ENCODE results near the gene FAM83B.
"Not testable (repeated sequence)": the region's sequence is repeated elsewhere in the genome, so short reads cannot be mapped to it uniquely, and the experiment has no call there.

The FAM83B gene

DNA sequence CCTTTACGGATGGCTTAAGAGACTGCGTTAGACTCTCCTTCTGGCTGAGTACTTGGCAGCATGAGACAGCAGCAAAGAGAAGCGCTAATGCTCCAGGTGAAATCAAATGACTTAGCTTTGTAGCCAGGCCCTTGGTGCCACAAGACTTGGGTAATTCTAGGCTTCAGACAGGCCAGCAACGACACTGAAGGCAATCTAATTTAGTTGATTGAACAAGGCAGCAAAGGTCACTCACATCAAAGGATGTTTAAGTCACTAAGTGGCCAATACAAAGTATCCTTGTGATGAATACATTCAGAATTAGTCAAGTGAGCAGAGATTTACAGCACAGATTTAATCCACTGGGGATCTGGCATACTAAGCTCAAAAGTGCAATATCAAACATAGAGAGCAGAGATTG lies 113.2 kb downstream of the FAM83B start:
- Histone ChIP-seq H3K27ac (ENCODE audit: insufficient read depth, low read length, poor library complexity, severe bottlenecking) (no peak overlapping the region), H3K36me3 (ENCODE audit: control insufficient read depth, insufficient read depth, low read length) (no peaks in the 10 kb centered on the region), H3K27me3 (replicated peaks; ENCODE audit: control insufficient read depth, insufficient read depth, low read length, poor library complexity, severe bottlenecking) (no peaks in the 10 kb centered on the region), H3K4me3 (ENCODE audit: insufficient read depth, low read depth, low read length, poor library complexity, severe bottlenecking) (no peak overlapping the region), H3K9me3 (ENCODE audit: control insufficient read depth, low read length) (no peaks in the 10 kb centered on the region), H3K4me1 (ENCODE audit: control insufficient read depth, insufficient read depth, low read length, poor library complexity, severe bottlenecking) (no peaks in the 10 kb centered on the region)
- no peak for DNase-seq

DNA sequence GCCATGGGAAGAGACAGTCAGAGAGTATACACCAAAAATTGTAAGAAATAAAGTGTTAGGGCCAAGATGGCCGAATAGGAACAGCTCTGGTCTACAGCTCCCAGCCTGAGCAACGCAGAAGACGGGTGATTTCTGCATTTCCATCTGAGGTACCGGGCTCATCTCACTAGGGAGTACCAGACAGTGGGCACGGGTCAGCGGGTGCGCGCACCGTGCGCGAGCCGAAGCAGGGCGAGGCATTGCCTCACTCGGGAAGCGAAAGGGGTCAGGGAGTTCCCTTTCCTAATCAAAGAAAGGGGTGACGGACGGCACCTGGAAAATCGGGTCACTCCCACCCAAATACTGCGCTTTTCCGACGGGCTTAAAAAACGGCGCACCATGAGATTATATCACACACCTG lies 114.8 kb downstream of the FAM83B start:
- not testable (repeated sequence) for H3K4me3 ChIP-seq (ENCODE audit: insufficient read depth, low read depth, low read length, poor library complexity, severe bottlenecking); H3K27ac ChIP-seq (ENCODE audit: insufficient read depth, low read length, poor library complexity, severe bottlenecking); H3K36me3 ChIP-seq (ENCODE audit: control insufficient read depth, insufficient read depth, low read length); H3K27me3 ChIP-seq (replicated peaks; ENCODE audit: control insufficient read depth, insufficient read depth, low read length, poor library complexity, severe bottlenecking); H3K9me3 ChIP-seq (ENCODE audit: control insufficient read depth, low read length); H3K4me1 ChIP-seq (ENCODE audit: control insufficient read depth, insufficient read depth, low read length, poor library complexity, severe bottlenecking); DNase-seq

DNA sequence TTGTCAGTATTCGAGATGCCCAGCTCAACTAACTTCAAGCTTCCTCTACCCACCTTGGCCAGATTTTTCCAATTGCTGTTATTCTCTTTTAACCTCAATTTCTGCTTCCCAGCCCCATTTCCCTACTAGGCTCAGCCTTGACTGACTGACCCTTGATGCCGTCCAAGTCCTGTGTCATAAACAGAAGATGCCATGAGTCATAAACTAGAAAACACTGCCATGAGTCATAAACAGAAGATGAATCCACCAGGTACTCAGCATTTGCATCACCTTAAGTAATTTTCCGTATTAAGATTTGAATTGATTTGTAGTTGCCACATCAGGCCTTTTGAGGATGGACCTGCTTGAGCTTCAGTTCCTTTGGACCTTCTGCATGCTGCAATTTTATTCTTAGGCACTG lies 123.8 kb downstream of the FAM83B start:
- H3K4me1 ChIP-seq (ENCODE audit: control insufficient read depth, insufficient read depth, low read length, poor library complexity, severe bottlenecking), result no peaks in the 10 kb centered on the region
- H3K9me3 ChIP-seq (ENCODE audit: control insufficient read depth, low read length), result no peaks in the 10 kb centered on the region
- H3K36me3 ChIP-seq (ENCODE audit: control insufficient read depth, insufficient read depth, low read length), result no peaks in the 10 kb centered on the region
- H3K4me3 ChIP-seq (ENCODE audit: insufficient read depth, low read depth, low read length, poor library complexity, severe bottlenecking), result no peak overlapping the region
- H3K27me3 ChIP-seq (replicated peaks; ENCODE audit: control insufficient read depth, insufficient read depth, low read length, poor library complexity, severe bottlenecking), result no peaks in the 10 kb centered on the region
- no peak overlapping the region for H3K27ac ChIP-seq (ENCODE audit: insufficient read depth, low read length, poor library complexity, severe bottlenecking)
- no peak for DNase-seq

DNA sequence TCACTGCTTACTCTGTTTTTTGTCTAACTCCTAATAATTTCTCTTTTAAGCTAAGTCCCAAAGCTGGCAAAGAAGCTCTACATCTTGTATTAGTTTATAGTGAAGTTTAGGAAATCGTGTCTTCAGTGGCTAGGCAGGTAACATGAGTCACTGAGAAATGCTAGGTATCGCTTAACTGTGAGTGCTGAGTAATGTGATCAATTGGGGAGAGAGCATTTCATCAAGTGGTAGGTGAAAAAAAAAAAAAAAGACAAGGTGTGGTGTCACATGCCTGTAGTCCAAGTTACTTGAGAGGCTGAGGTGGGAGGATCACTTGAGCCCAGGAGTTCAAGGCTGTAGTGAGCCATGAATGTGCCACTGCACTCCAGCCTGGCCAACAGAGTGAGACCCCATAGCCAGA lies 125.3 kb downstream of the FAM83B start:
- Histone ChIP-seq H3K27ac (ENCODE audit: insufficient read depth, low read length, poor library complexity, severe bottlenecking) (no peak overlapping the region), H3K4me1 (ENCODE audit: control insufficient read depth, insufficient read depth, low read length, poor library complexity, severe bottlenecking) (no peaks in the 10 kb centered on the region), H3K4me3 (ENCODE audit: insufficient read depth, low read depth, low read length, poor library complexity, severe bottlenecking) (no peak overlapping the region), H3K9me3 (ENCODE audit: control insufficient read depth, low read length) (no peaks in the 10 kb centered on the region), H3K27me3 (replicated peaks; ENCODE audit: control insufficient read depth, insufficient read depth, low read length, poor library complexity, severe bottlenecking) (no peaks in the 10 kb centered on the region), H3K36me3 (ENCODE audit: control insufficient read depth, insufficient read depth, low read length) (no peaks in the 10 kb centered on the region)
- no peak for DNase-seq

DNA sequence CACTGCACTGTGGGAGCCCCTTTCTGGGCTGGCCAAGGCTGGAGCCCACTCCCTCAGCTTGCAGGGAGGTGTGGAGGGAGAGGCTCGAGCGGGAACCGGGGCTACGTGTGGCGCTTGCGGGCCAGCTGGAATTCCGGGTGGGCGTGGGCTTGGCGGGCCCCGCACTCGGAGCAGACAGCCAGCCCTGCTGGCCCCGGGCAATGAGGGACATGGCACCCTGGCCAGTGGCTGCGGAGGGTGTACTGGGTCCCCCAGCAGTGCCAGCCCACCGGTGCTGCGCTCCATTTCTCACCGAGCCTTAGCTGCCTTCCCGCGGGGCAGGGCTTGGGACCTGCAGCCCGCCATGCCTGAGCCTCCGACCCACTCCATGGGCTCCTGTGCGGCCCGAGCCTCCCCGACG lies 132.6 kb downstream of the FAM83B start:
- H3K4me3 ChIP-seq (ENCODE audit: insufficient read depth, low read depth, low read length, poor library complexity, severe bottlenecking); H3K36me3 ChIP-seq (ENCODE audit: control insufficient read depth, insufficient read depth, low read length); H3K27me3 ChIP-seq (replicated peaks; ENCODE audit: control insufficient read depth, insufficient read depth, low read length, poor library complexity, severe bottlenecking); DNase-seq; H3K4me1 ChIP-seq (ENCODE audit: control insufficient read depth, insufficient read depth, low read length, poor library complexity, severe bottlenecking); H3K27ac ChIP-seq (ENCODE audit: insufficient read depth, low read length, poor library complexity, severe bottlenecking); H3K9me3 ChIP-seq (ENCODE audit: control insufficient read depth, low read length): not testable (repeated sequence)

DNA sequence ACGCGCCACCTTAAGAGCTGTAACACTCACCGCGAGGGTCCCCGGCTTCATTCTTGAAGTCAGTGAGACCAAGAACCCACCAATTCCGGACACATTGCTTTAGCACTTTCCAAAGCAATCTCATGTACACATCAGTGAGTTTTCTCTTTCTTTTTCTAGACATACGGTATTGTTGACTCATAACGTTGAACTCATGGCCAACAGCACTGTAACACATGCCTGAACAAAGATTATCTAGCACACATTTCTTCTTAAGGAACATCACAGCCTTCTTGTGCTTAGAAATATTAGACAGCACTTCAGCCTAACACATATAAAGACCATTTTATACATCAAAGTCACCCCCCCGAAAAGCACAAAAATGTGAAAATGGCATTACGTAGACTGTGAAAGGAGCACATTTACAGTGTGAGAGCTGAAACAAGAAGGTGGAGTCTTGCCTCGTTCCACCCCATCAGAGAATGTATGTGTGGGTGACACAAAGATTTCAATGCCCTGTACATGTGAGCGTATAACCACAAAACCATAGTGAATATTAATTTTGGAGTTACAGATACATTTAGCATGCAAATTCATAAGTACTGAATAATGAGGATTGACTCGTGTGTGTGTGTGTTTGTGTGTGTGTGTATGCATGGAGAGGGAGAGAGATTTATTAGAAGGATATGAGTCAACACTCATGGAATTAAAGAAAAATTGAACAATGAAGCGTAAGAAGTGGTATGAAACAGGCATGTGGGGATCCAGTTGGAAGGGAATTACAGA lies 134.1 kb downstream of the FAM83B start:
- Histone ChIP-seq H3K27ac (ENCODE audit: insufficient read depth, low read length, poor library complexity, severe bottlenecking) (no peak overlapping the region), H3K36me3 (ENCODE audit: control insufficient read depth, insufficient read depth, low read length) (no peaks in the 10 kb centered on the region), H3K27me3 (replicated peaks; ENCODE audit: control insufficient read depth, insufficient read depth, low read length, poor library complexity, severe bottlenecking) (no peaks in the 10 kb centered on the region), H3K4me1 (ENCODE audit: control insufficient read depth, insufficient read depth, low read length, poor library complexity, severe bottlenecking) (no peaks in the 10 kb centered on the region), H3K4me3 (ENCODE audit: insufficient read depth, low read depth, low read length, poor library complexity, severe bottlenecking) (no peak overlapping the region), H3K9me3 (ENCODE audit: control insufficient read depth, low read length) (no peaks in the 10 kb centered on the region)
- no peak for DNase-seq

DNA sequence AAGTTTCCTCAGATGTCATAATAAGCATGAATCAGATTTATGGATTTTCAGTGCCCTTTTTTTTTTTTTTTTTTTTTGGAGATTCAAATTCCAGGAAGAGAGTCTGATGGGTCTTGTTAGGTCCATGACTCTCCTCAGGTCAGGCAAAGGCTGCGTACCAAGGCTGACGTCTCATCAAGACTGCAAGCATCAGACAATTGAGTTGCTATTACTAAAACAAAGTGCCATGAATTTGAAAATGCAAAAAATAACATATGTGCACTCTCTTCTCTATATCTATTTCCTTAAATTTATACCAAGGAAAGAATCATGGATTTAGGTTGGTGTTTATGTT lies 134.7 kb downstream of the FAM83B start:
- H3K27me3 ChIP-seq (replicated peaks; ENCODE audit: control insufficient read depth, insufficient read depth, low read length, poor library complexity, severe bottlenecking), result no peaks in the 10 kb centered on the region
- H3K36me3 ChIP-seq (ENCODE audit: control insufficient read depth, insufficient read depth, low read length), result no peaks in the 10 kb centered on the region
- DNase-seq, result no peak
- H3K4me3 ChIP-seq (ENCODE audit: insufficient read depth, low read depth, low read length, poor library complexity, severe bottlenecking), result no peak overlapping the region
- H3K27ac ChIP-seq (ENCODE audit: insufficient read depth, low read length, poor library complexity, severe bottlenecking), result no peak overlapping the region
- H3K9me3 ChIP-seq (ENCODE audit: control insufficient read depth, low read length), result no peaks in the 10 kb centered on the region
- H3K4me1 ChIP-seq (ENCODE audit: control insufficient read depth, insufficient read depth, low read length, poor library complexity, severe bottlenecking), result no peaks in the 10 kb centered on the region

DNA sequence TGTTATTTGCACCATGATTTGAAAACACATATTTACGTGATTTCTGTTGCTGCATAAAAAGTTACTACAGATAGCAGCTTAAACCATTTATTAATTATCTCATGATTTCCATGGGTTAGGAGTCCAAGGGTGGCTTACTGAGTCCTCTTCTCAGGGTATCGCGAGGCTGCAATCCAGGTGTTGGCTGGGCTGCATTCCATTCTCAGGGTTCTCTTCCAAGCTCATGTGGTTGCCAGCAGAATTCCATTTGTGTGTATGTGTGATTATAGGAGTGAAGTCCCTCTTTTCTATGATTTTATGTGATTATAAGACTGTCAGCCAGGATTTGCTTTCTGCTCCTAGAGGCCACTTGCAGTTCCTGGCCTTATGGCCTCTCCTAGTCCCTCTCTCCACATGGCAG lies 135.1 kb downstream of the FAM83B start:
- Histone ChIP-seq H3K4me1 (ENCODE audit: control insufficient read depth, insufficient read depth, low read length, poor library complexity, severe bottlenecking) (no peaks in the 10 kb centered on the region), H3K27ac (ENCODE audit: insufficient read depth, low read length, poor library complexity, severe bottlenecking) (no peak overlapping the region), H3K9me3 (ENCODE audit: control insufficient read depth, low read length) (no peaks in the 10 kb centered on the region), H3K4me3 (ENCODE audit: insufficient read depth, low read depth, low read length, poor library complexity, severe bottlenecking) (no peak overlapping the region), H3K36me3 (ENCODE audit: control insufficient read depth, insufficient read depth, low read length) (no peaks in the 10 kb centered on the region), H3K27me3 (replicated peaks; ENCODE audit: control insufficient read depth, insufficient read depth, low read length, poor library complexity, severe bottlenecking) (no peaks in the 10 kb centered on the region)
- no peak for DNase-seq

DNA sequence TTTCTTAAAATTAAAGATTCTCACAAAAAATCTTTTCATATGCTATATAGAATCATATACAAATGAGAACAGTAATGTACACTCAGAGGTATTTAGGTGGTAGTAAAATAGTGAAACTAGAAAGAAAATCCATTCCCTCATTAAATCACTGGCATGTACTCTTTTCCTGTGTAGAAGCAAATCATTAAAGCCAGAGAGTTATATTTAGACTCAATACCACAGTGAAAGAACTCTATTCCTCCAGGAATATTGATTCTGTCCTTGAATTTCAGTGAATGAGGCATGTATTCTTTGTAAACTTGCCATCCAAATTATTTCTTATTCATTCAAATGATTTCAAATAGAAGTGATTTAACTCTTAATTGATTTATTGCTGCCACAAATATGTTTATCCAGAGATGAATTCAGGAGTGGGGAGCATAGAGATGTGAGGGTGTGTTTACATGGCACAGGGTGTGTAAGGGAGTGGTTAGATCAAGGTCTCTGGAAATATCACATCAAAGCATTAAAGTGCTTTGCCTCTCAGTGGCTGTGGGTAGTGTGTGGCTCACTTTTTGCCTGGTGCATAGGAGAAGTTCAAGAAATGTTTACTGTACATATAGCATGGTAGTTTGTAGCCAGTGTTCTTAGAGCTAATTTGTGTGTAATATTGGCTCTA lies 141.2 kb downstream of the FAM83B start:
- Histone ChIP-seq H3K4me1 (ENCODE audit: control insufficient read depth, insufficient read depth, low read length, poor library complexity, severe bottlenecking) (no peaks in the 10 kb centered on the region), H3K27me3 (replicated peaks; ENCODE audit: control insufficient read depth, insufficient read depth, low read length, poor library complexity, severe bottlenecking) (no peaks in the 10 kb centered on the region), H3K9me3 (ENCODE audit: control insufficient read depth, low read length) (no peaks in the 10 kb centered on the region), H3K36me3 (ENCODE audit: control insufficient read depth, insufficient read depth, low read length) (no peaks in the 10 kb centered on the region), H3K4me3 (ENCODE audit: insufficient read depth, low read depth, low read length, poor library complexity, severe bottlenecking) (no peak overlapping the region), H3K27ac (ENCODE audit: insufficient read depth, low read length, poor library complexity, severe bottlenecking) (no peak overlapping the region)
- no peak for DNase-seq

DNA sequence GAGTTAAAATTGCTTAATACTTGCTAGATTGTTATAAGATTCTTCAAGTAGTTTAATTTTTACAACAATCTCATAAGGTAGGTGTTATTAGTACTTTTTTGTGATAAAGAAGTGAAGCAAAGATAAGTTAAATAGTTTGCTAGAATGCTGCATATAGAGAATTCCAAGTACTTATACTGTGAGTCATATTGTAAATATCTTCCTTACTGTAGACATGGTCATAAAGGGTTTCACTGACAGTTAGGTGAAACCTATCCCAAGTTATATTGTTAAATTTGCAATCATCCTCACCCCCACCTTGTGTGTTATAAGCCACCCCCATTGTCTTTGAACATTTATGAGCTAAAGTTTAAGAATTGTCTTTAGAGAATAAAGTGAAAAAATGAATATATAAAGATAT lies 142.0 kb downstream of the FAM83B start:
- Histone ChIP-seq H3K4me1 (ENCODE audit: control insufficient read depth, insufficient read depth, low read length, poor library complexity, severe bottlenecking) (no peaks in the 10 kb centered on the region), H3K4me3 (ENCODE audit: insufficient read depth, low read depth, low read length, poor library complexity, severe bottlenecking) (no peak overlapping the region), H3K27me3 (replicated peaks; ENCODE audit: control insufficient read depth, insufficient read depth, low read length, poor library complexity, severe bottlenecking) (no peaks in the 10 kb centered on the region), H3K9me3 (ENCODE audit: control insufficient read depth, low read length) (no peaks in the 10 kb centered on the region), H3K36me3 (ENCODE audit: control insufficient read depth, insufficient read depth, low read length) (no peaks in the 10 kb centered on the region), H3K27ac (ENCODE audit: insufficient read depth, low read length, poor library complexity, severe bottlenecking) (no peak overlapping the region)
- no peak for DNase-seq
